ENCODE data around the gene CDK4.
"Not testable (repeated sequence)": the region's sequence is repeated elsewhere in the genome, so short reads cannot be mapped to it uniquely, and the experiment has no call there.

Gene CDK4

DNA sequence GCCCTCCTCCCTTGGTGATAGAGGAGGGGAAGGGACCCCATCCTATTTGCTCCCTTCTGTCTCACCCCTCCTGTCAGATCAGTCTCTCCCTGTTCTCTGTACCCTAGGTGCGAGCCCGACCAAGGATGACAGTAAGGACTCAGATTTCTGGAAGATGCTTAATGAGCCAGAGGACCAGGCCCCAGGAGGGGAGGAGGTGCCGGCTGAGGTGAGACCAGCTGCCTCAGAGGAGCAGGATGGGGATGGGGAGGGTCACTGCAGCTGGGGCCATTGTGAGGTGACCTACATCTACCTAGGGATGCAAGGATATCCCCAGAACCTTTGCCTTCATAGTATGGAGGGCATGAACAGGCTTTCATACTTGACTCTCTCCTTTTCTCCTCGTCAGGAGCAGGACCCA is 35.8 kb downstream of the CDK4 start:
- DNase-seq (ENCODE audit: low spot score in 2 of 2), result no peak
- Mint-ChIP-seq H3K27ac (no peak overlapping the region), H3K4me1 (peaks cover 6% of the 10 kb centered on the region), H3K9me3 (peaks cover 2% of the 10 kb centered on the region), H3K4me3 (no peak overlapping the region), H3K27me3 (no peaks in the 10 kb centered on the region), H3K36me3 (peaks cover 36% of the 10 kb centered on the region)
- ATAC-seq (ENCODE audit: low read depth), result no peak

DNA sequence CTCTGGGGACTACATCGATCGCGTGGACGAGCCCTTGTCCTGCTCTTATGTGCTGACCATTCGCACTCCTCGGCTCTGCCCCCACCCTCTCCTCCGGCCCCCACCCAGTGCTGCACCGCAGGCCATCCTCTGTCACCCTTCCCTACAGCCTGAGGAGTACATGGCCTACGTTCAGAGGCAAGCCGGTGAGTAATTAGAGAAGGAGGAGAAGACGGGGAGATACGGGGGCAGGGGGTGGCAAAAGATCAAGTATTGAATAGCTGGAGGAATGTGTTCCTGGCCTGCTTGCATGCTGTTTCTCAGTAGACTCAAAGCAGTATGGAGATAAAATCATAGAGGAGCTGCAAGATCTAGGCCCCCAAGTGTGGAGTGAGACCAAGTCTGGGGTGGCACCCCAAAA is 36.3 kb downstream of the CDK4 start:
- H3K27ac Mint-ChIP-seq, result peak overlapping the region; percentile 33
- ATAC-seq (ENCODE audit: low read depth), result no peak
- H3K4me3 Mint-ChIP-seq, result peak overlapping the region; percentile 32
- peaks cover 6% of the 10 kb centered on the region for H3K4me1 Mint-ChIP-seq
- H3K36me3 Mint-ChIP-seq, result peaks cover 35% of the 10 kb centered on the region
- H3K27me3 Mint-ChIP-seq, result no peaks in the 10 kb centered on the region
- peaks cover 2% of the 10 kb centered on the region for H3K9me3 Mint-ChIP-seq
- DNase-seq (ENCODE audit: low spot score in 2 of 2), result no peak

DNA sequence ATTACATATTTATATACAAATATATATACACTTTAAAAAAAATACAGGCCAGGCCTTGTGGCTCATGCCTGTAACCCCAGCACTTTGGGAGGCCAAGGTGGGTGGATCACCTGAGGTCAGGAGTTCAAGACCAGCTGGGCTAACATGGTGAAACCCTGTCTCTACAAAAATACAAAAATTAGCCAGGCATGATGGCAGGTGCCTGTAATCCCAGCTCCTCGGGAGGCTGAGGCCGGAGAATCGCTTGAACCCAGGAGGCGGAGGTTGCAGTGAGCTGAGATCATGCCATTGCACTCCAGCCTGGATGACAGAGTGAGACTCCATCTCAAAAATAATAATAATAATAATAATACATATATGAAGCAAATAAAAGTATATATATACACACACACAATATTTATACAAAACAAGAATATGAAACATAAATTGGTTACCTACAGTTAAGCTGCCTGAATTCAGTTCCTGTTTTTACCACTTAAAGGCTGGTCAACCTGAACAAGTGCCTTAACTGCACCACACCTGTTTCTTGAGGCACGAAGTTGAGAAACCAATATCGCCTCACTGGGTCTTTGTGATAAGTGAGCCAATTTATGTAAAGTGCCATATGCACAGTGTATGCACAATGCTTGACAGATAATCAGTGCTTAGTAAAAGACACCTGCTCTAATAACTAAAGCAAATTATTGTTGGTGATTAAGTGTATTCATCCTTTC is 36.9 kb downstream of the CDK4 start:
- H3K36me3 Mint-ChIP-seq, result peaks cover 34% of the 10 kb centered on the region
- H3K27ac Mint-ChIP-seq, result peak overlapping the region; percentile 33
- H3K4me1 Mint-ChIP-seq; H3K9me3 Mint-ChIP-seq; H3K27me3 Mint-ChIP-seq; DNase-seq (ENCODE audit: low spot score in 2 of 2): not testable (repeated sequence)
- ATAC-seq (ENCODE audit: low read depth), result peak; percentile 95
- peak overlapping the region; percentile 21 for H3K4me3 Mint-ChIP-seq

GRCh38 chr12:57713209-57713608 is 38.9 kb downstream of the CDK4 start:
- peaks cover 2% of the 10 kb centered on the region for H3K9me3 Mint-ChIP-seq
- DNase-seq (ENCODE audit: low spot score in 2 of 2) (no peak), ATAC-seq (ENCODE audit: low read depth) (no peak)
- H3K27me3 Mint-ChIP-seq, result no peaks in the 10 kb centered on the region
- H3K4me1 Mint-ChIP-seq, result peaks cover 6% of the 10 kb centered on the region
- H3K36me3 Mint-ChIP-seq, result peaks cover 23% of the 10 kb centered on the region
- H3K27ac Mint-ChIP-seq, result no peak overlapping the region
- H3K4me3 Mint-ChIP-seq, result no peak overlapping the region

GRCh38 chr12:57712701-57713100 is 39.4 kb downstream of the CDK4 start:
- DNase-seq (ENCODE audit: low spot score in 2 of 2), result no peak
- H3K36me3 Mint-ChIP-seq, result peaks cover 19% of the 10 kb centered on the region
- ATAC-seq (ENCODE audit: low read depth), result no peak
- H3K27me3 Mint-ChIP-seq, result no peaks in the 10 kb centered on the region
- no peak overlapping the region for H3K27ac Mint-ChIP-seq
- no peak overlapping the region for H3K4me3 Mint-ChIP-seq
- H3K4me1 Mint-ChIP-seq, result peaks cover 6% of the 10 kb centered on the region
- peaks cover 2% of the 10 kb centered on the region for H3K9me3 Mint-ChIP-seq

- H3K36me3 Mint-ChIP-seq, result peaks cover 26% of the 10 kb centered on the region
- H3K4me1 Mint-ChIP-seq, result no peaks in the 10 kb centered on the region
- ATAC-seq (ENCODE audit: low read depth) (no peak), DNase-seq (ENCODE audit: low spot score in 2 of 2) (no peak)
- no peaks in the 10 kb centered on the region for H3K27me3 Mint-ChIP-seq
- no peak overlapping the region for H3K4me3 Mint-ChIP-seq
- H3K9me3 Mint-ChIP-seq, result peaks cover 2% of the 10 kb centered on the region
- H3K27ac Mint-ChIP-seq, result no peak overlapping the region
Observed at GRCh38 chr12:57708296-57708695, 43.8 kb downstream of the CDK4 start.

DNA sequence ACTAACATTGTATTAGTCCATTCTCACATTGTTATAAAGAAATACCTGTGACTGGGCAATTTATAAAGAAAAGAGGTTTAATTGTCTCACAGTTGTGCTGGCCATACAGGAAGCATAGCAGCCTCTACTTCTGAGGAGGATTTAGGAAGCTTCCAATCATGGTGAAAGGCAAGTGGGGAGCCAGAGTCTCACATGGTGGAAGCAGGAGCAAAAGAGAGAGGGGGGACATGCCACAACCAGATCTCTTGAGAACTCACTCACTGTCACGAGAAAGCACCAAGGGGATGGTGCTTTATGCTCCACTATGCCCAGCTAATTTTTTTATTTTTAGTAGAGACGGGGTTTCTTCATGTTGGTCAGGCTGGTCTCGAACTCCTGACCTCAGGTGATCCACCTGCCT is 44.9 kb downstream of the CDK4 start:
- H3K9me3 Mint-ChIP-seq, result peaks cover 2% of the 10 kb centered on the region
- no peaks in the 10 kb centered on the region for H3K27me3 Mint-ChIP-seq
- H3K4me1 Mint-ChIP-seq, result no peaks in the 10 kb centered on the region
- H3K27ac Mint-ChIP-seq, result no peak overlapping the region
- DNase-seq (ENCODE audit: low spot score in 2 of 2) (no peak), ATAC-seq (ENCODE audit: low read depth) (no peak)
- H3K36me3 Mint-ChIP-seq, result peaks cover 36% of the 10 kb centered on the region
- H3K4me3 Mint-ChIP-seq, result no peak overlapping the region

DNA sequence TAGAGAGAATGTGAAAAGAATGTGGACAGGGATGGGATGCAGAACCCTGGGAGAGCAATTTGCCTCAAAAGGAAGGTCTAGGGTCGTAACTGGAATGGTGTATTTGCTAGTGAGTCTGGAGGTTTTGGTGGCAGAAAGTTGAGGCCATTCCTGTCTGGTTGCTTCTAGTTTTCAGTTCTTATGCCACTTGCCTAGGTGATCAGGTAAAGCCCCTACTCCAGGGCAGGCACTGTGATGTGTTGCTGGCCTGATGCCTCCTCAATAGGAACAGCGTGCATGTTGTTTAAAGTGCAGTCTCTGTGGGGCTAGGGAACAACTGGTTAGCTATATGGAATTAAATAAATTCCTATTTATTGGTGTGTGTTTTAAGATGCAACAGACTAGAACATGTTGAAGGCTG is 51.8 kb downstream of the CDK4 start:
- peaks cover 24% of the 10 kb centered on the region for H3K4me1 Mint-ChIP-seq
- no peak for ATAC-seq (ENCODE audit: low read depth)
- DNase-seq (ENCODE audit: low spot score in 2 of 2), result no peak
- peaks cover 57% of the 10 kb centered on the region for H3K36me3 Mint-ChIP-seq
- no peaks in the 10 kb centered on the region for H3K9me3 Mint-ChIP-seq
- H3K27ac Mint-ChIP-seq, result peak overlapping the region; percentile 17
- H3K4me3 Mint-ChIP-seq, result no peak overlapping the region
- no peaks in the 10 kb centered on the region for H3K27me3 Mint-ChIP-seq

DNA sequence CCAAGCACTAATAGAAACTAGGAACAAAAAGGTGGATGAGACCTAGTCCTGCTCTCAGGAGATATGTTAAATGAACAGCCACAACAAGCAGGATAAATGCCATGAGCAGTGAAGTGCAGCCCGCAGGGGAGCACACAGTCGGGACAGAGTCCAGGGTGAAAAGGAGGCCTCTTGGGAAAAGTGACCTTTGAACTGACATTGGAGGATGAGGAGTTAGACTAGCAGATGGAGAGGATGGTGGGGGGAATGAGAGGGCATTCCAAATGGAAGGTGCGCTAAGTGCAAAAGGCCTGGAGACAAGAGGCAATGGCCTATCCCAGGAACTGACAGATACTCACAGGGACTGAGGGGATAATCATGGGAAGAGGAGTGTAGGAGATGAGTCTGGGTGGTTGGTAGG is 53.7 kb downstream of the CDK4 start:
- no peaks in the 10 kb centered on the region for H3K27me3 Mint-ChIP-seq
- no peak for ATAC-seq (ENCODE audit: low read depth)

More for the DNA sequence above, 53.7 kb downstream of the CDK4 start:
- Mint-ChIP-seq H3K4me3 (no peak overlapping the region), H3K9me3 (no peaks in the 10 kb centered on the region), H3K4me1 (peaks cover 24% of the 10 kb centered on the region), H3K36me3 (peaks cover 49% of the 10 kb centered on the region), H3K27ac (no peak overlapping the region)
- no peak for DNase-seq (ENCODE audit: low spot score in 2 of 2)
